Lung (tissue), 12 donors: ENCODE results near the gene SDC1. TPM values are rescaled to one million over a fixed set of nuclear protein-coding genes. Genes with fewer than 3 reads are reported as not detected.

Experiments used
- ATAC-seq: fragments of 200-7000 bp; cut with Tn5 transposase; one replicate; pipeline ENCODE4 v1.9.1; 2020; ENCODE audit warnings: moderate number of reproducible peaks; ENCODE audit not compliant: insufficient read depth, low FRiP score
- DNase-seq, 3 donors: peaks; one replicate each; pipeline ENCODE4 v3.0.0-alpha.2; 2013 to 2017
- H3K27ac ChIP-seq, 2 donors: one replicate each; pipeline ENCODE4 v1.5.1; 2013; ENCODE audit warnings: mild to moderate bottlenecking in 2 of 2, moderate library complexity in 2 of 2, control low read depth in 1 of 2, inconsistent platforms in 1 of 2, low read depth in 1 of 2, low read length in 1 of 2
- H3K27me3 ChIP-seq, 3 donors: one replicate each; pipeline ENCODE4 v1.5.1; 2013; ENCODE audit warnings: low read length in 2 of 3; ENCODE audit not compliant: control insufficient read depth in 3 of 3, insufficient read depth in 3 of 3
- H3K36me3 ChIP-seq, 4 donors: one replicate each; pipeline ENCODE4 v1.5.1; 2013; ENCODE audit warnings: low read length in 4 of 4, mild to moderate bottlenecking in 1 of 4, moderate library complexity in 1 of 4; ENCODE audit not compliant: control insufficient read depth in 4 of 4, insufficient read depth in 4 of 4
- H3K4me1 ChIP-seq, 5 donors: one replicate each; pipeline ENCODE4 v1.5.1; 2013; ENCODE audit warnings: low read length in 5 of 5, mild to moderate bottlenecking in 2 of 5, moderate library complexity in 1 of 5; ENCODE audit not compliant: control insufficient read depth in 5 of 5, insufficient read depth in 5 of 5
- H3K4me3 ChIP-seq: one replicate; pipeline ENCODE4 v1.5.1; 2013; ENCODE audit warnings: mild to moderate bottlenecking, control low read depth, moderate library complexity
- H3K9ac ChIP-seq, 2 donors: one replicate each; pipeline ENCODE4 v1.5.1; 2013; ENCODE audit warnings: low read length in 2 of 2, control low read depth in 1 of 2; ENCODE audit not compliant: insufficient read depth in 1 of 2
- H3K9me3 ChIP-seq, 4 donors: one replicate each; pipeline ENCODE4 v1.5.1; 2013; ENCODE audit warnings: low read length in 3 of 4, mild to moderate bottlenecking in 1 of 4, moderate library complexity in 1 of 4; ENCODE audit not compliant: control insufficient read depth in 4 of 4, insufficient read depth in 3 of 4
- CTCF ChIP-seq: IDR thresholded peaks from 2 replicates; pipeline ENCODE4 v1.5.1; 2012; ENCODE audit warnings: mild to moderate bottlenecking; ENCODE audit errors: control extremely low read depth, extremely low read depth
- WGBS, 2 donors: extraction: QIAGEN DNeasy Blood & Tissue Kit; methylation state at CpG; one replicate each; pipeline ENCODE4 v1.1.7; 2013; 5-methylcytosine and 5-hydroxymethylcytosine counted together
- polyA plus RNA-seq, 2 donors: library from polyadenylated mRNA; stranded (reverse); fragments of 200-250 nt; gene quantifications; one replicate each; pipeline ENCODE4 v1.2.1, GENCODE V29; 2013
- total RNA-seq, 2 donors: library from RNA; depleted of rRNA in 1 of 2; stranded (reverse); fragments of >200 nt in 1 of 2; gene quantifications; one replicate each; pipeline ENCODE4 v1.2.1, GENCODE V29; 2014 to 2021
- donor health status: control.
- donor health status: control.
- donor health status: Bipolar disorder and iron deficiency.
- donor health status: healthy.
- donor health status: DM: yes; HTN: yes; CAD: no.

The SDC1 gene
- total and polyA plus RNA-seq, 4 donors = 94.1 to 234 (median 173) TPM

GRCh38 chr2:20173496-20174402 lies 51.2 kb downstream of the SDC1 start:
- DNase-seq (peak in 1 of 3 donors; percentile 7), ATAC-seq (no peak)
- H3K4me1 ChIP-seq = peaks cover 0 to 24% (median 3%) of the 10 kb centered on the region in 5 donors
- no peak overlapping the region for H3K9ac ChIP-seq
- H3K4me3 ChIP-seq = no peak overlapping the region
- no peaks in the 10 kb centered on the region for H3K27me3 ChIP-seq
- no peaks in the 10 kb centered on the region for H3K36me3 ChIP-seq
- H3K9me3 ChIP-seq = no peaks in the 10 kb centered on the region
- TF ChIP-seq CTCF = no peak
- H3K27ac ChIP-seq = no peak overlapping the region
- WGBS, 2 donors = 85 to 93% methylated on average over 14 of the region's 14 CpGs

- no peak for TF ChIP-seq CTCF
- H3K27ac ChIP-seq = no peak overlapping the region
- H3K36me3 ChIP-seq = no peaks in the 10 kb centered on the region
- peaks cover 0 to 17% (median 3%) of the 10 kb centered on the region in 5 donors for H3K4me1 ChIP-seq
- no peak for ATAC-seq
- H3K4me3 ChIP-seq = no peak overlapping the region
- no peaks in the 10 kb centered on the region for H3K9me3 ChIP-seq
- H3K9ac ChIP-seq = no peak overlapping the region
- 84 to 92% methylated on average over 5 of the region's 5 CpGs for WGBS, 2 donors
- no peak for DNase-seq
- no peaks in the 10 kb centered on the region for H3K27me3 ChIP-seq
Measured at GRCh38 chr2:20173064-20173463, 51.9 kb downstream of the SDC1 start.

GRCh38 chr2:20172273-20173055 lies 52.5 kb downstream of the SDC1 start:
- Histone ChIP-seq H3K4me1 (peaks cover 0 to 15% (median 3%) of the 10 kb centered on the region in 5 donors), H3K27me3 (no peaks in the 10 kb centered on the region), H3K9ac (no peak overlapping the region), H3K36me3 (no peaks in the 10 kb centered on the region), H3K27ac (peak overlapping the region in 1 of 2 donors; percentile 69), H3K9me3 (no peaks in the 10 kb centered on the region), H3K4me3 (no peak overlapping the region)
- peak; percentile 73 to 81 (median 76) for DNase-seq
- peak; percentile 56 for ATAC-seq
- no peak for TF ChIP-seq CTCF
- 66 to 77% methylated on average over 13 of the region's 13 CpGs for WGBS, 2 donors
